Effector memory CD4-positive, alpha-beta T cell (primary cell): ENCODE data around the gene CRYBG1.

Source experiments
- DNase-seq, 3 donors: peaks; one replicate each; pipeline ENCODE4 v3.0.0-alpha.2; 2020
- H3K27ac ChIP-seq: 2 replicates; pipeline ENCODE4 v1.7.0; 2013; ENCODE audit warnings: mild to moderate bottlenecking, low read length, moderate library complexity; ENCODE audit not compliant: insufficient read depth, poor library complexity, severe bottlenecking
- H3K27me3 ChIP-seq: replicated peaks from 2 replicates; pipeline ENCODE4 v1.7.0; 2013; ENCODE audit warnings: mild to moderate bottlenecking, low read length; ENCODE audit not compliant: insufficient read depth, control insufficient read depth, poor library complexity, severe bottlenecking
- H3K36me3 ChIP-seq: 2 replicates; pipeline ENCODE4 v1.7.0; 2013; ENCODE audit warnings: mild to moderate bottlenecking, low read length, moderate library complexity; ENCODE audit not compliant: control insufficient read depth, insufficient read depth
- H3K4me1 ChIP-seq: 2 replicates; pipeline ENCODE4 v1.7.0; 2013; ENCODE audit warnings: low read length, mild to moderate bottlenecking; ENCODE audit not compliant: control insufficient read depth, insufficient read depth, poor library complexity, severe bottlenecking
- H3K4me3 ChIP-seq: 2 replicates; pipeline ENCODE4 v1.7.0; 2013; ENCODE audit warnings: low read length, low read depth, mild to moderate bottlenecking; ENCODE audit not compliant: insufficient read depth, poor library complexity, severe bottlenecking
- H3K9me3 ChIP-seq: 2 replicates; pipeline ENCODE4 v1.7.0; 2013; ENCODE audit warnings: mild to moderate bottlenecking, low read length, moderate library complexity; ENCODE audit not compliant: control insufficient read depth

Gene CRYBG1

GRCh38 chr6:106490030-106490429, 129.5 kb downstream of the CRYBG1 start:
- no peaks in the 10 kb centered on the region for H3K4me1 ChIP-seq

GRCh38 chr6:106490436-106490835, 129.9 kb downstream of the CRYBG1 start:
- Histone ChIP-seq H3K4me1 (no peaks in the 10 kb centered on the region), H3K27ac (no peak overlapping the region), H3K4me3 (no peak overlapping the region), H3K36me3 (no peaks in the 10 kb centered on the region), H3K9me3 (no peaks in the 10 kb centered on the region), H3K27me3 (no peaks in the 10 kb centered on the region)
- no peak for DNase-seq

More at GRCh38 chr6:106490030-106490429, 129.5 kb downstream of the CRYBG1 start:
- no peak for DNase-seq
- no peak overlapping the region for H3K27ac ChIP-seq
- no peak overlapping the region for H3K4me3 ChIP-seq
- H3K9me3 ChIP-seq: no peaks in the 10 kb centered on the region
- no peaks in the 10 kb centered on the region for H3K36me3 ChIP-seq
- H3K27me3 ChIP-seq: no peaks in the 10 kb centered on the region

DNA sequence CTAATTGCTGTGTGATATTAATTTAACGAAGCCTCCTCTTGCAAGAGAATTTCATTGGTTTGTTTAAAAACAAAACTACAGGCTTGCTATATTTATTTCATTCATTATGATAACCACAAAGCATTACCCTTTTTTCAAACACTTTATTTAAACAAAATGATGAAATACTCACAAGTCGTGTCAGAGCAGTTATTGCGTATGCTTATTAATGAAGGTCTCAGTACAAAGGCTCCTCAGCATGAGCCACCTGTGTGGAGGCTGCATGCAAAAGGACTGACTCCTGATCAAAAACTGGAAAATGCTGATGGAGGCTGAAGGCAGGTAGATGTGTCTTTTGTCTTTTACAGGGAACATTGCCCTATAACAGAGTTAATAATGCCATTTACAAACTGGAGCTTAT, 130.5 kb downstream of the CRYBG1 start:
- Histone ChIP-seq H3K27ac (no peak overlapping the region), H3K4me1 (no peaks in the 10 kb centered on the region), H3K4me3 (no peak overlapping the region), H3K9me3 (no peaks in the 10 kb centered on the region), H3K27me3 (no peaks in the 10 kb centered on the region), H3K36me3 (no peaks in the 10 kb centered on the region)
- DNase-seq: no peak

DNA sequence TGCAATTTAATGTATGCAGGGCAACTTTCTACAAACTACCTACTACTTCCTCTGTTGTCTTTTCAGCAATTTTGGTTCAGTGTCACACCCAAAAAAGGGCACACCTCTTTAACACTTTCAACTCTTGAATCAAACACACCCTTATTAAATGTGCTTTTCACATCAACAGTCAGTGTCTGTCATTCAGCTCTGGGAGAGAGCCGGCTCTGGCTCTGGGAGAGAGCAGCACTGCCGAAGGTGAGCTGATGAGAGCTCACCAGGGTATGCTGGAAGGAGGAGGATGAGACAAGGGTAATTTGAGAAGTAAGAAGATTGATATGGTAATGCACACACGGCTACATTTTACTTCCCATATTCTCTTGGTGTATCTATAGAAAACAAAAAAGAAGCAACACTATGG, 134.5 kb downstream of the CRYBG1 start:
- Histone ChIP-seq H3K27ac (no peak overlapping the region), H3K4me3 (no peak overlapping the region), H3K27me3 (no peaks in the 10 kb centered on the region), H3K9me3 (no peaks in the 10 kb centered on the region), H3K36me3 (no peaks in the 10 kb centered on the region), H3K4me1 (no peaks in the 10 kb centered on the region)
- no peak for DNase-seq

DNA sequence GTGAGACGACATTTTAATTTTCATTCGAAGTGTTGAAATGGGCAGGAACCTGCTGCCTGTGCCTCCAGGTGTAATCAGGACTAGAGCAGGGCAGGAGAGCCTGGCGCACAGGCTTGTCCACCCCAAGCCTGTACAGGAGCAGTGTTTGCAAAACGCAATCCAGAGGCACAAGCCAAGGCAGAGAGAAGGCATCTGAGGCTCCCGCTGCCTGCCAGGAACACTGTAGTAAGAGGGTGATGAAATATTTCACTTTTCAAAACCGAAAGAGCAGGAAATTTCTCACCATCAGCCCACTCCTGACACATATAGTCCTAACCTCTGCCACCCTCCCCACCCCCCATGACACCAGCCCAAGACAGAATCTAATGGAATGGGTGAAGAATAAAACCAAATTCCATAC, 136.3 kb downstream of the CRYBG1 start:
- H3K4me3 ChIP-seq: no peak overlapping the region

DNA sequence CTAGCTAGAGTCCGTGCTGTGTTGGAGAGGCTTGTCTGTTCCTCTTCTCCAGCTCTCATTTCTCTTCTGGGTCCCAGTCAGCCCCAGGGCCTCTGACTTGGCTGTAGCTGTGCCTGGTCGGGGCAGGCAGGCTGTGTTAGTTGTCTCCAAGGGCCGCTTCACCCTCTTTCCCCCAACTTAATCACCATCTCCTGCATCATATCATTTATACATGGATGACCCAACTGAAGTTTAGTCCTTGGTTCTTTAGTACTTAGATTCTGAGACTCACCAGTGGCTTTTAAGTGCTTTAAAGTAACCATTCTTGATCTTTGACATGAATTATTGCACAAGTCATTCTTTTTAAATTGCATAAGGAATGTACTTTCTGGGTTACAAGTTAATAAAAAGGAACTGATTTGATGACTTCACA, 141.4 kb downstream of the CRYBG1 start:
- Histone ChIP-seq H3K27ac (no peak overlapping the region), H3K36me3 (no peaks in the 10 kb centered on the region), H3K27me3 (no peaks in the 10 kb centered on the region), H3K9me3 (no peaks in the 10 kb centered on the region), H3K4me3 (no peak overlapping the region), H3K4me1 (no peaks in the 10 kb centered on the region)
- no peak for DNase-seq

More for the DNA sequence above, 136.3 kb downstream of the CRYBG1 start:
- Histone ChIP-seq H3K27ac (no peak overlapping the region), H3K9me3 (no peaks in the 10 kb centered on the region), H3K4me1 (no peaks in the 10 kb centered on the region), H3K36me3 (no peaks in the 10 kb centered on the region), H3K27me3 (no peaks in the 10 kb centered on the region)
- no peak for DNase-seq

DNA sequence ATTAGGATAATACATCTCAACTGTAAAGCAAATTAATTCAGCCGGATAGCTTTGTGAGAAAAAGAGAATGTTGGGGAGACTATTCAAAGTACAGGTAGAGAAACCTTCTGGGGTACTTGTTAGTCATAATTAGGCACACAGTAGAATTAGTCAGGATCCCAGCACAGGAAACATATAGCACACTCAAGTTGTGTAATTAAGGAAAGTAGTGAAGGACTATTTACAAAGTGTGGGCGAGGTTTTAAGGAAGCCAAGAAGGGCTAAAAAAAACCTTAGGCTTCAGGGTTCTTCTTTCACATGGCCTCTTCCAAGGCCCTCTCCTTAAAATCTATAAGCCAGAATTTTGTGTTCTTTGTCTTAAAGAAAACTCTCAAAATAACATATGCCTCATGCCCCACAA, 142.0 kb downstream of the CRYBG1 start:
- Histone ChIP-seq H3K9me3 (no peaks in the 10 kb centered on the region), H3K27ac (no peak overlapping the region), H3K4me1 (no peaks in the 10 kb centered on the region), H3K36me3 (no peaks in the 10 kb centered on the region), H3K4me3 (no peak overlapping the region), H3K27me3 (no peaks in the 10 kb centered on the region)
- DNase-seq: no peak

DNA sequence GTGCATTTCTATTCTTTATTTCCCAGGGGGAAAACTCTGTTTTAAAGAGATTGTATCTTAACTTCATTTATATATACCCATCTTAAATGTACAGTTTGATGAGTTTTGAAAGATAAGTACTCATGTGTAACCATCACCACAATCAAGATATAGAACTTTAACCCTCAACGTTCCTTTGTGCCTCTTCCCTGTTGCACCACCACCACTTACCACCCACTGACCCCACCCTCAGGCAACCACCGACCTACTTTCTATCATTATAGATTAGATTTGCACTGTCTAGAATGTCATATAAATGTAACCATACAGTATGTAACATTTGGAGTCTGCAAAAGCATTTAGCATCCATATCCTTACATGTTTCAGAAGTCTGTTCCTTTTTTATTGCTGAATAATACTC, 147.8 kb downstream of the CRYBG1 start:
- Histone ChIP-seq H3K4me3 (no peak overlapping the region), H3K9me3 (no peaks in the 10 kb centered on the region), H3K27ac (no peak overlapping the region), H3K36me3 (no peaks in the 10 kb centered on the region), H3K4me1 (peaks cover 13% of the 10 kb centered on the region), H3K27me3 (no peaks in the 10 kb centered on the region)
- DNase-seq: no peak

GRCh38 chr6:106508834-106509233, 148.3 kb downstream of the CRYBG1 start:
- Histone ChIP-seq H3K4me3 (no peak overlapping the region), H3K4me1 (peaks cover 17% of the 10 kb centered on the region), H3K27ac (no peak overlapping the region), H3K27me3 (no peaks in the 10 kb centered on the region), H3K36me3 (no peaks in the 10 kb centered on the region), H3K9me3 (no peaks in the 10 kb centered on the region)
- no peak for DNase-seq

DNA sequence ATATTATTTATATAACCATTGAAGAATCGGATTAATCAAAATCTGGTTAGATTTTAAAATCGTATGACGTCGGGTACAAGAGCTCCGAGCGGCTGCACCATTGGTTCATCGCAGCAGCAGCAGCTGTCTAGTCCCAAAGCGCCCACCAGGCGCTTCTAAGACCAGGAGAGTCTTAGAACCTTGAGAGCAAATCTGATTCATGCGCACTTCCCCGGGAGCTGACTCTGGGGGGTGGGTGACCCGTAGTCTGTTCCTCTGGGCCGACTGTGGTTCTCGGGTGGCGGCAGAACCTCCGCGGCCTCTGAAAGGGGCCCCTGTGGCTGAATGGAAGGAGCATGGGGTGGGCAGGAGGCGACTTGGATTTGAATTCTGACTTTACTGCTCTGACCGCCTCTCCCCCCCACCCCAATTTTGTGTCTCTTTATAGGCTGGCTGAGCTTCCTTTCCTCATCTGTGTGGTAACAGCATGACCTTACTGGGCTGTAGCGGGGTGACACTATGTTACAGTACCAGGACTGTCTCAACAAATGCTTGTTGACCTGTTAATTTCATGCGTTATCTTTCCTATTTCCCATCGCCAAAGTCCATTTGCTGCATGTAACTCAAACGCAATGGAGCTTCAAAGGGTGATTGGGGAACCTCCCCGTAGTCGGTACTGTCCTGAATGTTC, 149.0 kb downstream of the CRYBG1 start:
- Histone ChIP-seq H3K9me3 (no peaks in the 10 kb centered on the region), H3K27ac (no peak overlapping the region), H3K4me3 (peak overlapping the region; percentile 88), H3K36me3 (no peaks in the 10 kb centered on the region), H3K4me1 (peaks cover 17% of the 10 kb centered on the region), H3K27me3 (no peaks in the 10 kb centered on the region)
- no peak for DNase-seq
